H1 (cell line): ENCODE data around the gene POLR2F. TPM values are rescaled to one million over a fixed set of nuclear protein-coding genes. Genes with fewer than 3 reads are reported as not detected.

Source experiments
- CTCF ChIA-PET: fragments of 300-600 bp; sonication (Branson Sonifier 250); formaldehyde crosslinking; loops from one replicate; lab custom pipeline; 2021; ENCODE audit not compliant: partially characterized antibody; lab: Charles Lee
- POLR2A ChIA-PET: fragments of 300-600 bp; sonication (Branson Sonifier 250); formaldehyde crosslinking; loops from one replicate; lab custom pipeline; 2021; ENCODE audit warnings: inconsistent platforms; ENCODE audit not compliant: partially characterized antibody; lab: Charles Lee
- DNase-seq, 2 experiments: peaks; one replicate each; pipeline versions ENCODE4 v3.0.0 to v3.0.0-alpha.2; 2010 to 2022; ENCODE audit warnings: low spot score in 2 of 2, low read depth in 1 of 2, mixed read lengths in 1 of 2
- FAIRE-seq: peaks from 2 replicates; lab custom pipeline; 2011; peaks lifted over from hg19 to GRCh38; lab: Jason Lieb, UNC
- H2AFZ ChIP-seq: 2 replicates; pipeline ENCODE4 v1.8.1; 2012; ENCODE audit warnings: low read length, inconsistent platforms
- H2AK5ac ChIP-seq: 2 replicates; pipeline ENCODE4 v1.6.1; 2013; ENCODE audit warnings: low read depth, low read length
- H2BK120ac ChIP-seq: replicated peaks from 2 replicates; pipeline ENCODE3; 2013; ENCODE audit warnings: low read depth, low read length, inconsistent platforms
- H2BK12ac ChIP-seq: 2 replicates; pipeline ENCODE4 v1.6.1; 2013; ENCODE audit warnings: low read depth, low read length
- H2BK15ac ChIP-seq: 2 replicates; pipeline ENCODE4 v1.6.1; 2013; ENCODE audit warnings: low read length
- H2BK20ac ChIP-seq: 2 replicates; pipeline ENCODE4 v1.6.1; 2013; ENCODE audit warnings: low read length
- H2BK5ac ChIP-seq: 2 replicates; pipeline ENCODE4 v1.6.1; 2013; ENCODE audit warnings: low read depth, low read length
- H3K14ac ChIP-seq: 2 replicates; pipeline ENCODE4 v1.6.1; 2013; ENCODE audit warnings: inconsistent platforms; ENCODE audit not compliant: insufficient read length
- H3K18ac ChIP-seq: 2 replicates; pipeline ENCODE4 v1.6.1; 2013; ENCODE audit warnings: low read length; ENCODE audit errors: extremely low read depth
- H3K23ac ChIP-seq: 2 replicates; pipeline ENCODE4 v1.6.1; 2013; ENCODE audit warnings: inconsistent platforms; ENCODE audit not compliant: insufficient read length
- H3K23me2 ChIP-seq: 2 replicates; pipeline ENCODE4 v1.6.1; 2013; ENCODE audit warnings: low read depth, low read length
- H3K27ac ChIP-seq: 2 replicates; pipeline ENCODE4 v1.6.1; 2011; ENCODE audit warnings: low read depth, low read length, inconsistent platforms
- H3K27me3 ChIP-seq, 4 experiments: replicated peaks in 1 of 4; 1 replicate in 1 of 4; 2 replicates in 3 of 4; pipeline versions ENCODE4 v1.6.1 to v1.8.1; 2011 to 2013; ENCODE audit warnings: low read length in 3 of 4, mild to moderate bottlenecking in 3 of 4, inconsistent platforms in 2 of 4, mixed read lengths in 2 of 4, moderate library complexity in 1 of 4; ENCODE audit not compliant: control insufficient read depth in 3 of 4, insufficient read depth in 3 of 4; ENCODE audit errors: extremely low read depth in 1 of 4
- H3K36me3 ChIP-seq, 4 experiments: 2 replicates each; pipeline versions ENCODE4 v1.6.1 to v1.8.1; 2011 to 2013; ENCODE audit warnings: mild to moderate bottlenecking in 4 of 4, low read length in 3 of 4, moderate library complexity in 2 of 4, control low read depth in 1 of 4, inconsistent platforms in 1 of 4; ENCODE audit not compliant: insufficient read depth in 4 of 4, control insufficient read depth in 2 of 4
- H3K4ac ChIP-seq: replicated peaks from 2 replicates; pipeline ENCODE3; 2013; ENCODE audit warnings: low read length, low read depth, mixed read lengths, inconsistent platforms; ENCODE audit not compliant: insufficient read length
- H3K4me1 ChIP-seq, 4 experiments: replicated peaks in 1 of 4; 1 replicate in 1 of 4; 2 replicates in 3 of 4; pipeline versions ENCODE4 v1.6.1 to v1.8.1; 2011 to 2013; ENCODE audit warnings: low read length in 3 of 4, inconsistent platforms in 2 of 4, mixed read lengths in 1 of 4; ENCODE audit not compliant: insufficient read depth in 4 of 4, control insufficient read depth in 3 of 4
- H3K4me2 ChIP-seq, 2 experiments: 2 replicates each; pipeline versions ENCODE4 v1.6.1 to v1.8.1; 2011 to 2013; ENCODE audit warnings: low read depth in 2 of 2, low read length in 2 of 2, control low read depth in 1 of 2, inconsistent platforms in 1 of 2, mild to moderate bottlenecking in 1 of 2; ENCODE audit not compliant: insufficient read depth in 1 of 2
- H3K4me3 ChIP-seq, 4 experiments: fragments of 200-600, 300-600 bp in 1 of 4; sonication (generic), shearing (Covaris generic), sonication (Bioruptor Twin) in 1 of 4; 2 replicates each; pipeline versions ENCODE4 v1.5.1 to v1.8.1; 2011 to 2016; ENCODE audit warnings: low read length in 4 of 4, low read depth in 3 of 4, control low read depth in 2 of 4, inconsistent platforms in 2 of 4, mild to moderate bottlenecking in 2 of 4, mixed read lengths in 1 of 4, moderate library complexity in 1 of 4; ENCODE audit not compliant: insufficient read depth in 2 of 4; ENCODE audit errors: extremely low read depth in 1 of 4
- H3K56ac ChIP-seq: replicated peaks from 2 replicates; pipeline ENCODE3; 2013; ENCODE audit warnings: low read depth, mild to moderate bottlenecking, mixed read lengths, low read length, inconsistent platforms; ENCODE audit not compliant: insufficient read length
- H3K79me1 ChIP-seq: 2 replicates; pipeline ENCODE4 v1.6.1; 2013; ENCODE audit warnings: low read depth, low read length, control low read depth
- H3K79me2 ChIP-seq, 2 experiments: 2 replicates each; pipeline versions ENCODE4 v1.6.1 to v1.8.1; 2012 to 2013; ENCODE audit warnings: low read length in 2 of 2, mild to moderate bottlenecking in 2 of 2, inconsistent platforms in 1 of 2; ENCODE audit not compliant: insufficient read depth in 2 of 2, control insufficient read depth in 1 of 2
- H3K9ac ChIP-seq, 4 experiments: replicated peaks in 1 of 4; 1 replicate in 1 of 4; 2 replicates in 3 of 4; pipeline versions ENCODE4 v1.6.1 to v1.8.1; 2011 to 2013; ENCODE audit warnings: low read depth in 3 of 4, low read length in 3 of 4, control low read depth in 2 of 4, mild to moderate bottlenecking in 2 of 4, moderate library complexity in 2 of 4, inconsistent platforms in 1 of 4; ENCODE audit errors: extremely low read depth in 1 of 4
- H3K9me3 ChIP-seq, 2 experiments: 2 replicates each; pipeline versions ENCODE4 v1.6.1 to v1.8.1; 2012 to 2013; ENCODE audit warnings: mild to moderate bottlenecking in 2 of 2, moderate library complexity in 2 of 2, control low read depth in 1 of 2, inconsistent platforms in 1 of 2, low read depth in 1 of 2, low read length in 1 of 2, mixed read lengths in 1 of 2; ENCODE audit not compliant: insufficient read depth in 2 of 2
- H4K20me1 ChIP-seq, 2 experiments: replicated peaks in 1 of 2; 2 replicates each; pipeline versions ENCODE3 to v1.8.1; 2011 to 2013; ENCODE audit warnings: inconsistent platforms in 2 of 2, low read length in 2 of 2, mild to moderate bottlenecking in 1 of 2; ENCODE audit not compliant: insufficient read depth in 2 of 2, control insufficient read depth in 1 of 2
- H4K5ac ChIP-seq: 2 replicates; pipeline ENCODE4 v1.6.1; 2013; ENCODE audit warnings: low read length, low read depth, mixed read lengths, inconsistent platforms; ENCODE audit not compliant: insufficient read length
- H4K8ac ChIP-seq: 2 replicates; pipeline ENCODE4 v1.8.0; 2013; ENCODE audit warnings: mild to moderate bottlenecking, moderate library complexity, low read length, inconsistent platforms; ENCODE audit not compliant: insufficient read depth; ENCODE audit errors: extremely low read depth
- H4K91ac ChIP-seq: replicated peaks from 2 replicates; pipeline ENCODE3; 2013; ENCODE audit warnings: low read length, mixed read lengths, inconsistent platforms; ENCODE audit not compliant: insufficient read length
- ATF3 ChIP-seq: IDR thresholded peaks from 2 replicates; pipeline ENCODE4 v1.6.1; 2011; ENCODE audit warnings: low read depth, mild to moderate bottlenecking, low read length; ENCODE audit not compliant: insufficient read depth
- CBX8 ChIP-seq: fragments of 300-800, 300-1000 bp; sonication (generic); IDR thresholded peaks from 2 replicates; pipeline ENCODE4 v1.7.1; 2016; ENCODE audit warnings: low read depth, low read length, borderline replicate concordance
- CEBPB ChIP-seq: IDR thresholded peaks from 2 replicates; pipeline ENCODE4 v1.6.1; 2012; ENCODE audit warnings: low read depth, low read length
- EZH2 ChIP-seq: fragments of 200-600 bp; sonication (generic); IDR thresholded peaks from 2 replicates; pipeline ENCODE4 v1.7.1; 2012; ENCODE audit warnings: low read depth, mild to moderate bottlenecking, moderate library complexity, low read length, inconsistent platforms; ENCODE audit not compliant: severe bottlenecking
- POLR2A ChIP-seq, 2 experiments: IDR thresholded peaks; 1 replicate in 1 of 2; 2 replicates in 1 of 2; pipeline ENCODE4 v1.6.1; 2011; ENCODE audit warnings: low read depth in 2 of 2, low read length in 2 of 2, mild to moderate bottlenecking in 2 of 2; ENCODE audit errors: control extremely low read depth in 1 of 2
- POU5F1 ChIP-seq: IDR thresholded peaks from 2 replicates; pipeline ENCODE4 v1.6.1; 2011; ENCODE audit warnings: low read depth, mild to moderate bottlenecking, low read length, moderate library complexity
- SAP30 ChIP-seq: fragments of 300-600 bp; sonication (generic); IDR thresholded peaks from 2 replicates; pipeline ENCODE4 v1.7.1; 2012; ENCODE audit warnings: low read length, moderate library complexity, mild to moderate bottlenecking, inconsistent platforms; ENCODE audit not compliant: insufficient read depth, insufficient replicate concordance
- SIN3A ChIP-seq, 2 experiments: IDR thresholded peaks in 1 of 2; conservative IDR thresholded peaks in 1 of 2; 2 replicates each; pipeline ENCODE4 v1.6.1; 2011 to 2012; ENCODE audit warnings: low read length in 2 of 2, improper control_type of control experiment in 1 of 2, low read depth in 1 of 2, mild to moderate bottlenecking in 1 of 2
- SP2 ChIP-seq: IDR thresholded peaks from 2 replicates; pipeline ENCODE4 v1.6.1; 2012; ENCODE audit warnings: mild to moderate bottlenecking, low read length, inconsistent platforms
- SUZ12 ChIP-seq: fragments of 200-600 bp; sonication (generic); IDR thresholded peaks from 2 replicates; pipeline ENCODE4 v1.6.1; 2012; ENCODE audit warnings: mild to moderate bottlenecking, inconsistent platforms, low read length, moderate library complexity, mixed read lengths
- TEAD4 ChIP-seq: IDR thresholded peaks from 2 replicates; pipeline ENCODE4 v1.6.1; 2012; ENCODE audit warnings: low read depth, low read length, inconsistent platforms, mixed read lengths
- WGBS, 2 experiments: shearing (Covaris generic) in 1 of 2; methylation state at CpG; one replicate each; pipeline versions ENCODE4 v1.1.6 to v1.1.7; 2013 to 2015; ENCODE audit warnings: low lambda C conversion rate in 2 of 2, mixed read lengths in 2 of 2, inconsistent platforms in 1 of 2, low coverage in 1 of 2, missing lambda C conversion rate in 1 of 2; ENCODE audit not compliant: insufficient replicate concordance in 2 of 2, insufficient coverage in 1 of 2, insufficient read length in 1 of 2; ENCODE audit errors: extremely low coverage in 1 of 2, missing lambda C conversion rate in 1 of 2; 5-methylcytosine and 5-hydroxymethylcytosine counted together
- polyA plus RNA-seq, 7 experiments: library from polyadenylated mRNA; depleted of rRNA in 3 of 7; stranded (reverse) in 5 of 7; unstranded in 2 of 7; fragments of >200 nt in 5 of 7; fragments of 200-250 nt in 2 of 7; gene quantifications; 1 replicate in 5 of 7; 2 replicates in 1 of 7; 4 replicates in 1 of 7; pipeline versions ENCODE4 v1.2.1 to v1.2.3, GENCODE V29; 2011 to 2013; ENCODE audit warnings: missing spikeins in 2 of 7, mixed read lengths in 2 of 7
- total RNA-seq: library from RNA; stranded (reverse); fragmentation: NEBNext Ultra II Directional; extraction: Animal tissue kit (Norgen Biotek cat#: 25700); gene quantifications from 2 replicates; pipeline ENCODE4 v1.2.1, GENCODE V29; 2021

Gene POLR2F
- total and polyA plus RNA-seq, 2 of the 8 experiments (the other 6 are each of a cell fraction or from before 2014, with no cell fraction given), result 150 to 176 TPM

- ChIA-PET POLR2A (interaction anchor here (0.6 to 2.6 kb wide), 6 partner anchors 15 to 67 kb away, joined by 3 to 8 read pairs (median 3); partner anchors contain the start of gene MICALL1), CTCF (interaction anchor here (0.6 to 10.4 kb wide), 10 partner anchors 9 to 227 kb away, joined by 3 to 158 read pairs (median 4); partner anchors contain the start of gene MICALL1)
- Histone ChIP-seq H3K4ac (no peak overlapping the region), H3K4me3 (no peak overlapping the region), H3K27ac (no peak overlapping the region), H3K18ac (no peak overlapping the region), H2AFZ (no peak overlapping the region), H3K9ac (no peak overlapping the region), H4K91ac (no peak overlapping the region), H3K4me2 (no peak overlapping the region), H3K9me3 (no peaks in the 10 kb centered on the region), H3K23me2 (no peaks in the 10 kb centered on the region), H3K56ac (no peak overlapping the region), H2BK5ac (no peak overlapping the region), H3K23ac (no peak overlapping the region), H4K20me1 (peaks cover 0 to 4% of the 10 kb centered on the region in 2 experiments), H3K36me3 (peaks cover 3 to 13% (median 8%) of the 10 kb centered on the region in 4 experiments; a peak in 7 of 8 replicates), H3K14ac (no peak overlapping the region), H2AK5ac (no peak overlapping the region), H3K27me3 (no peaks in the 10 kb centered on the region), H2BK15ac (no peak overlapping the region), H4K8ac (no peak overlapping the region), H2BK120ac (no peak overlapping the region), H2BK20ac (no peak overlapping the region), H2BK12ac (no peak overlapping the region), H3K4me1 (no peaks in the 10 kb centered on the region), H3K79me2 (no peaks in the 10 kb centered on the region), H3K79me1 (no peaks in the 10 kb centered on the region), H4K5ac (no peak overlapping the region)
- DNase-seq, result no peak
- no peak for FAIRE-seq
- 93% methylated on average over 31 of the region's 32 CpGs; no CpG with 5 or more reads in 1 of the 2 experiments for WGBS, 2 experiments
- TF ChIP-seq CBX8, result no peak
- TF ChIP-seq SUZ12, result no peak
- TF ChIP-seq SP2, result no peak
- no peak for TF ChIP-seq SAP30
- no peak for TF ChIP-seq POU5F1
- no peak for TF ChIP-seq SIN3A (conservative IDR thresholded peaks at IDR 0.05 in 1 of 2, IDR thresholded peaks at IDR 0.05 in 1 of 2; ENCODE audit: low read depth in 1 of 2, low read length in 2 of 2)
- TF ChIP-seq ATF3, result no peak
- TF ChIP-seq CEBPB, result no peak
- TF ChIP-seq EZH2, result no peak
- no peak for TF ChIP-seq TEAD4
- no peak for TF ChIP-seq POLR2A (IDR thresholded peaks at IDR 0.05; ENCODE audit: control extremely low read depth in 1 of 2, low read depth in 2 of 2, low read length in 2 of 2)
Observed at GRCh38 chr22:37926771-37927636, 26.5 kb upstream of the POLR2F start.
